IMR-90 (cell line): ENCODE data around the gene CREB5. TPM values are rescaled to one million over a fixed set of nuclear protein-coding genes. Genes with fewer than 3 reads are reported as not detected.

Experiments
- ATAC-seq: fragments of 200-7000 bp; cut with Tn5 transposase; 2 replicates; pipeline ENCODE4 v1.9.1; 2020; ENCODE audit warnings: low read depth, mild to moderate bottlenecking, moderate library complexity
- BruUV-seq: library from RNA; stranded (reverse); fragments of 400-500 nt; replicated peaks from 2 replicates; lab custom pipeline; 2021; lab: Mats Ljungman, UMichigan
- CTCF ChIA-PET: fragments of 300-600 bp; formaldehyde crosslinking; extraction: SDS; loops from one replicate; lab custom pipeline; 2021; ENCODE audit warnings: antibody characterized with exemption; lab: Yijun Ruan, JAX
- POLR2A ChIA-PET: fragments of 300-600 bp; sonication (Branson Sonifier 250); formaldehyde crosslinking; loops from one replicate; lab custom pipeline; 2022; ENCODE audit warnings: antibody characterized with exemption; ENCODE audit not compliant: unreplicated experiment; lab: Charles Lee
- DNase-seq: peaks from one replicate; pipeline ENCODE4 v3.0.0; 2013
- H2AFZ ChIP-seq: replicated peaks from 2 replicates; pipeline ENCODE3; 2013; ENCODE audit warnings: low read length, mild to moderate bottlenecking; ENCODE audit not compliant: poor library complexity
- H2AK5ac ChIP-seq: 2 replicates; pipeline ENCODE4 v1.6.1; 2013; ENCODE audit warnings: low read depth, low read length, inconsistent platforms
- H2AK9ac ChIP-seq: replicated peaks from 2 replicates; pipeline ENCODE3; 2013; ENCODE audit warnings: mild to moderate bottlenecking, low read depth, low read length, moderate library complexity; ENCODE audit not compliant: poor library complexity
- H2BK120ac ChIP-seq: 2 replicates; pipeline ENCODE4 v1.6.1; 2013; ENCODE audit warnings: low read depth, low read length, inconsistent platforms
- H2BK15ac ChIP-seq: 3 replicates; pipeline ENCODE4 v1.6.1; 2013; ENCODE audit warnings: low read depth, low read length, inconsistent platforms
- H2BK20ac ChIP-seq: 2 replicates; pipeline ENCODE4 v1.6.1; 2013; ENCODE audit warnings: low read depth, mild to moderate bottlenecking, inconsistent platforms, low read length, moderate library complexity
- H2BK5ac ChIP-seq: 2 replicates; pipeline ENCODE4 v1.6.1; 2013; ENCODE audit warnings: mild to moderate bottlenecking, low read depth, low read length, inconsistent platforms; ENCODE audit not compliant: poor library complexity, severe bottlenecking
- H3K14ac ChIP-seq: replicated peaks from 2 replicates; pipeline ENCODE4 v1.6.1; 2013; ENCODE audit warnings: low read depth, low read length, inconsistent platforms
- H3K18ac ChIP-seq: 2 replicates; pipeline ENCODE4 v1.6.1; 2013; ENCODE audit warnings: low read depth, low read length, control low read depth
- H3K23ac ChIP-seq: 2 replicates; pipeline ENCODE4 v1.6.1; 2013; ENCODE audit warnings: low read depth, low read length, inconsistent platforms
- H3K27ac ChIP-seq: 2 replicates; pipeline ENCODE4 v1.5.1; 2013; ENCODE audit warnings: mild to moderate bottlenecking, control low read depth, low read length; ENCODE audit not compliant: insufficient read depth
- H3K27me3 ChIP-seq: 2 replicates; pipeline ENCODE4 v1.6.1; 2013; ENCODE audit warnings: low read length; ENCODE audit not compliant: control insufficient read depth, insufficient read depth
- H3K36me3 ChIP-seq: 2 replicates; pipeline ENCODE4 v1.6.1; 2013; ENCODE audit warnings: low read length, mixed read lengths; ENCODE audit not compliant: control insufficient read depth, insufficient read depth
- H3K4ac ChIP-seq: 2 replicates; pipeline ENCODE4 v1.6.1; 2013; ENCODE audit warnings: low read depth, low read length, inconsistent platforms
- H3K4me1 ChIP-seq: 2 replicates; pipeline ENCODE4 v1.6.1; 2013; ENCODE audit warnings: low read length, mixed read lengths; ENCODE audit not compliant: control insufficient read depth, insufficient read depth
- H3K4me2 ChIP-seq: 2 replicates; pipeline ENCODE4 v1.6.1; 2013; ENCODE audit warnings: low read depth, mild to moderate bottlenecking, control low read depth, low read length, moderate library complexity
- H3K4me3 ChIP-seq: 2 replicates; pipeline ENCODE4 v1.5.1; 2013; ENCODE audit warnings: low read depth, mild to moderate bottlenecking, control low read depth, low read length, moderate library complexity; ENCODE audit not compliant: insufficient read depth
- H3K56ac ChIP-seq: 2 replicates; pipeline ENCODE4 v1.6.1; 2013; ENCODE audit warnings: low read length, inconsistent platforms; ENCODE audit not compliant: insufficient read depth; ENCODE audit errors: extremely low read depth
- H3K79me1 ChIP-seq, 2 experiments: 2 replicates each; pipeline ENCODE4 v1.6.1; 2013; ENCODE audit warnings: low read length in 2 of 2, inconsistent platforms in 1 of 2, low read depth in 1 of 2
- H3K9ac ChIP-seq: 2 replicates; pipeline ENCODE4 v1.6.1; 2013; ENCODE audit warnings: low read depth, low read length, control low read depth
- H3K9me1 ChIP-seq: 2 replicates; pipeline ENCODE4 v1.6.1; 2013; ENCODE audit warnings: low read length, inconsistent platforms; ENCODE audit not compliant: insufficient read depth
- H3K9me3 ChIP-seq: 2 replicates; pipeline ENCODE4 v1.6.1; 2013; ENCODE audit warnings: low read length; ENCODE audit not compliant: control insufficient read depth, insufficient read depth
- H4K20me1 ChIP-seq: 2 replicates; pipeline ENCODE4 v1.6.1; 2013; ENCODE audit warnings: low read length, inconsistent platforms; ENCODE audit not compliant: insufficient read depth
- H4K5ac ChIP-seq: 2 replicates; pipeline ENCODE4 v1.6.1; 2013; ENCODE audit warnings: mild to moderate bottlenecking, low read depth, low read length, control low read depth
- H4K8ac ChIP-seq, 2 experiments: 2 replicates each; pipeline ENCODE4 v1.6.1; 2013; ENCODE audit warnings: low read depth in 2 of 2, low read length in 2 of 2, control low read depth in 1 of 2, inconsistent platforms in 1 of 2
- H4K91ac ChIP-seq: 2 replicates; pipeline ENCODE4 v1.6.1; 2013; ENCODE audit warnings: low read depth, low read length, inconsistent platforms; ENCODE audit not compliant: insufficient read depth
- CEBPB ChIP-seq: IDR thresholded peaks from 2 replicates; pipeline ENCODE4 v1.6.1; 2012; ENCODE audit warnings: low read depth, low read length, improper control_type of control experiment
- FOS ChIP-seq: fragments of 150-350 bp; IDR thresholded peaks from 2 replicates; pipeline ENCODE4 v1.6.1; 2016; ENCODE audit warnings: low read depth, low read length
- MAFK ChIP-seq: IDR thresholded peaks from 2 replicates; pipeline ENCODE4 v1.6.1; 2012; ENCODE audit warnings: low read depth, low read length, improper control_type of control experiment
- MAZ ChIP-seq: IDR thresholded peaks from 2 replicates; pipeline ENCODE4 v1.6.1; 2012; ENCODE audit warnings: low read depth, mild to moderate bottlenecking, low read length, improper control_type of control experiment, moderate library complexity, borderline replicate concordance
- MXI1 ChIP-seq: IDR thresholded peaks from 2 replicates; pipeline ENCODE4 v1.6.1; 2012; ENCODE audit warnings: low read depth, mild to moderate bottlenecking, low read length, moderate library complexity, borderline replicate concordance
- NFE2L2 ChIP-seq: fragments of 150-350 bp; IDR thresholded peaks from 2 replicates; pipeline ENCODE4 v1.6.1; 2016; ENCODE audit warnings: low read depth, mild to moderate bottlenecking, low read length
- POLR2A ChIP-seq: IDR thresholded peaks from 2 replicates; pipeline ENCODE4 v1.6.1; 2012; ENCODE audit warnings: mild to moderate bottlenecking, low read depth, low read length
- RCOR1 ChIP-seq: IDR thresholded peaks from 2 replicates; pipeline ENCODE4 v1.6.1; 2012; ENCODE audit warnings: mild to moderate bottlenecking, low read length, improper control_type of control experiment; ENCODE audit not compliant: insufficient replicate concordance
- RFX5 ChIP-seq: IDR thresholded peaks from 2 replicates; pipeline ENCODE4 v1.8.0; 2012; ENCODE audit warnings: low read depth, mild to moderate bottlenecking, low read length, moderate library complexity
- WGBS, 2 experiments: methylation state at CpG; one replicate each; pipeline versions ENCODE4 v1.1.5 to v1.1.7; 2013; ENCODE audit warnings: missing lambda C conversion rate in 2 of 2; ENCODE audit not compliant: insufficient read length in 1 of 2; ENCODE audit errors: extremely low coverage in 2 of 2; 5-methylcytosine and 5-hydroxymethylcytosine counted together
- dilution Hi-C: fragments of 300-500 bp; cut with HindIII; formaldehyde crosslinking; loops from one replicate; pipeline ENCODE4 v1.14.3; 2018; ENCODE audit warnings: low sequenced_read_pairs; ENCODE audit not compliant: unreplicated experiment
- in situ Hi-C: fragments of 300-500 bp; cut with MboI; formaldehyde crosslinking; loops from 3 replicates; pipeline ENCODE4 v1.14.3; 2019; ENCODE audit warnings: low sequenced_read_pairs, inconsistent platforms, mixed read lengths
- intact Hi-C: fragments of 100-400 bp; cut with micrococcal nuclease; formaldehyde crosslinking; loops from 2 replicates; pipeline ENCODE4 v1.10.0; 2022
- polyA plus RNA-seq, 3 experiments: library from polyadenylated mRNA; depleted of rRNA; stranded (reverse); fragments of >200 nt; gene quantifications; 2 replicates each; pipeline ENCODE4 v1.2.3, GENCODE V29; 2012; ENCODE audit warnings: low replicate concordance in 1 of 3
- total RNA-seq: library from RNA; depleted of rRNA; stranded (reverse); fragments of >200 nt; gene quantifications from 2 replicates; pipeline ENCODE4 v1.2.3, GENCODE V29; 2012

The CREB5 gene
- total and polyA plus RNA-seq, 2 of the 4 experiments (the other 2 are of a cell fraction): 7.3 to 13.1 TPM

GRCh38 chr7:28407651-28408050, 4.7 kb upstream of the CREB5 start:
- dilution Hi-C loops: no loop called here
- Histone ChIP-seq H3K56ac (no peak overlapping the region), H3K4me1 (peaks cover 7% of the 10 kb centered on the region; the same call in 1 of the 2 replicates), H3K23ac (no peak overlapping the region; the same call in 1 of the 2 replicates), H3K4me3 (no peak overlapping the region), H3K36me3 (no peaks in the 10 kb centered on the region), H3K79me1 (peaks cover 3 to 9% of the 10 kb centered on the region in 2 experiments; a peak in 2 of 4 replicates), H3K9me3 (no peaks in the 10 kb centered on the region), H4K91ac (peak overlapping the region; percentile 11; the same call in 1 of the 2 replicates), H3K4me2 (no peak overlapping the region), H3K27ac (peak overlapping the region; percentile 6; the same call in 1 of the 2 replicates), H3K4ac (0 out of 2 replicates have a peak overlapping the region, but pooled peaks have one; percentile 39), H3K9me1 (0 out of 2 replicates have a peak, but pooled peaks cover 3% of the 10 kb centered on the region), H2AK9ac (no peak overlapping the region), H2BK20ac (peak overlapping the region; percentile 84), H3K27me3 (no peaks in the 10 kb centered on the region), H2BK5ac (peak overlapping the region; percentile 9), H2AK5ac (peak overlapping the region; percentile 65), H2BK15ac (peak overlapping the region; percentile 46; the same call in 1 of the 3 replicates), H4K8ac (peak overlapping the region; percentile 13 to 15; a peak in 1 of 4 replicates), H2AFZ (no peak overlapping the region), H4K5ac (no peak overlapping the region; the same call in 1 of the 2 replicates), H3K9ac (no peak overlapping the region), H3K18ac (peak overlapping the region; percentile 17; the same call in 1 of the 2 replicates), H3K14ac (no peak overlapping the region), H2BK120ac (peak overlapping the region; percentile 62; the same call in 1 of the 2 replicates), H4K20me1 (0 out of 2 replicates have a peak, but pooled peaks cover 3% of the 10 kb centered on the region)
- no peak for TF ChIP-seq RFX5
- peak; percentile 98 for TF ChIP-seq NFE2L2
- TF ChIP-seq CEBPB: peak; percentile 59; the same call in 1 of the 2 replicates
- TF ChIP-seq POLR2A: no peak
- TF ChIP-seq MXI1: no peak
- TF ChIP-seq FOS: no peak; the same call in 1 of the 2 replicates
- no peak for TF ChIP-seq RCOR1
- TF ChIP-seq MAZ: no peak
- TF ChIP-seq MAFK: peak; percentile 78
- intact Hi-C loops: no loop called here
- ChIA-PET CTCF (interaction anchor here (1.0 kb wide), 1 partner anchor 18 kb away, joined by 5 read pairs; no protein-coding TSS in a partner anchor), POLR2A (no interaction called here)
- peak; percentile 83 for DNase-seq
- BruUV-seq: no TSS peak
- no CpG with 5 or more reads among the region's 2 CpGs for whole genome bisulfite sequencing, 2 experiments
- no peak for ATAC-seq
- in situ Hi-C loops: loop anchor here (10.0 kb wide), 1 partner anchor 113 kb away; no protein-coding TSS in a partner anchor
